Fibroblast of lung (primary cell): Measurements from ENCODE around the gene GAL3ST2. TPM values are rescaled to one million over a fixed set of nuclear protein-coding genes. Genes with fewer than 3 reads are reported as not detected.

Experiments
- DNase-seq, 2 donors: peaks; one replicate each; pipeline versions ENCODE4 v3.0.0 to v3.0.0-alpha.2; 2010; ENCODE audit warnings: low read depth in 2 of 2
- H2AFZ ChIP-seq: 2 replicates; pipeline ENCODE4 v1.5.1; 2012; ENCODE audit warnings: low read length, control low read depth, inconsistent platforms
- H3K27ac ChIP-seq: 2 replicates; pipeline ENCODE4 v1.5.1; 2011; ENCODE audit warnings: low read length, control low read depth; ENCODE audit not compliant: insufficient read depth
- H3K27me3 ChIP-seq: 2 replicates; pipeline ENCODE4 v1.5.1; 2011; ENCODE audit warnings: mild to moderate bottlenecking, low read length; ENCODE audit not compliant: control insufficient read depth, insufficient read depth
- H3K36me3 ChIP-seq: 2 replicates; pipeline ENCODE4 v1.5.1; 2011; ENCODE audit warnings: low read length; ENCODE audit not compliant: control insufficient read depth, insufficient read depth
- H3K4me1 ChIP-seq: 2 replicates; pipeline ENCODE4 v1.5.1; 2011; ENCODE audit warnings: low read length; ENCODE audit not compliant: control insufficient read depth, insufficient read depth; ENCODE audit errors: extremely low read depth
- H3K4me2 ChIP-seq: 2 replicates; pipeline ENCODE4 v1.5.1; 2011; ENCODE audit warnings: low read length, control low read depth; ENCODE audit not compliant: insufficient read depth; ENCODE audit errors: extremely low read depth
- H3K4me3 ChIP-seq, 4 experiments: fragments of 200-600 bp in 1 of 4; sonication (generic) in 1 of 4; replicated peaks in 1 of 4; 2 replicates each; pipeline ENCODE4 v1.5.1; 2011 to 2016; ENCODE audit warnings: low read length in 4 of 4, low read depth in 3 of 4, mild to moderate bottlenecking in 3 of 4, control low read depth in 2 of 4, inconsistent platforms in 1 of 4, mixed read lengths in 1 of 4; ENCODE audit not compliant: insufficient read depth in 1 of 4; ENCODE audit errors: control extremely low read depth in 1 of 4
- H3K79me2 ChIP-seq: 2 replicates; pipeline ENCODE4 v1.5.1; 2012; ENCODE audit warnings: mild to moderate bottlenecking, low read length, inconsistent platforms; ENCODE audit not compliant: control insufficient read depth, insufficient read depth
- H3K9ac ChIP-seq: 2 replicates; pipeline ENCODE4 v1.5.1; 2011; ENCODE audit warnings: mild to moderate bottlenecking, low read length, control low read depth; ENCODE audit not compliant: insufficient read depth
- H3K9me3 ChIP-seq: 2 replicates; pipeline ENCODE4 v1.5.1; 2012; ENCODE audit warnings: low read depth, low read length; ENCODE audit not compliant: control insufficient read depth, insufficient read depth
- H4K20me1 ChIP-seq: 2 replicates; pipeline ENCODE4 v1.5.1; 2011; ENCODE audit warnings: low read length; ENCODE audit not compliant: control insufficient read depth, insufficient read depth; ENCODE audit errors: extremely low read depth
- CTCF ChIP-seq, 2 donors: IDR thresholded peaks in 1 of 2; conservative IDR thresholded peaks in 1 of 2; 1 replicate in 1 of 2; 2 replicates in 1 of 2; pipeline ENCODE4 v1.5.1; 2011 to 2012; ENCODE audit warnings: low read length in 2 of 2, control low read depth in 1 of 2, inconsistent platforms in 1 of 2, low read depth in 1 of 2, mild to moderate bottlenecking in 1 of 2
- EZH2 ChIP-seq: IDR thresholded peaks from 2 replicates; pipeline ENCODE4 v1.5.1; 2012; ENCODE audit warnings: low read length, control low read depth, mild to moderate bottlenecking; ENCODE audit errors: missing control alignments
- polyA plus RNA-seq, 2 donors: library from polyadenylated mRNA; depleted of rRNA in 1 of 2; stranded (reverse) in 1 of 2; unstranded in 1 of 2; fragments of >200 nt; gene quantifications; 2 replicates each; pipeline ENCODE4 v1.2.1, GENCODE V29; 2011 to 2012; ENCODE audit warnings: missing spikeins in 1 of 2
- total RNA-seq: library from RNA; depleted of rRNA; stranded (reverse); fragments of >200 nt; gene quantifications from 2 replicates; pipeline ENCODE4 v1.2.1, GENCODE V29; 2014

GAL3ST2 gene
- total and polyA plus RNA-seq, 2 donors (not counting 1 experiment from before 2014, with no cell fraction given), result 0.17 TPM; not detected in 1

GRCh38 chr2:241813644-241814392 is 37.2 kb downstream of the GAL3ST2 start:
- Histone ChIP-seq H4K20me1 (no peaks in the 10 kb centered on the region), H3K79me2 (no peaks in the 10 kb centered on the region), H3K4me2 (no peak overlapping the region), H3K27me3 (no peaks in the 10 kb centered on the region), H3K27ac (no peak overlapping the region), H3K9ac (no peak overlapping the region), H2AFZ (no peak overlapping the region), H3K9me3 (no peaks in the 10 kb centered on the region), H3K4me1 (no peaks in the 10 kb centered on the region), H3K36me3 (no peaks in the 10 kb centered on the region), H3K4me3 (no peak overlapping the region)
- TF ChIP-seq CTCF (conservative IDR thresholded peaks at IDR 0.05 in 1 of 2, IDR thresholded peaks at IDR 0.05 in 1 of 2; ENCODE audit: low read depth in 1 of 2, low read length in 2 of 2) (no peak), EZH2 (no peak)
- no peak for DNase-seq

GRCh38 chr2:241814393-241814642 is 37.7 kb downstream of the GAL3ST2 start:
- TF ChIP-seq CTCF (conservative IDR thresholded peaks at IDR 0.05 in 1 of 2, IDR thresholded peaks at IDR 0.05 in 1 of 2; ENCODE audit: low read depth in 1 of 2, low read length in 2 of 2), result no peak
- no peak overlapping the region for H3K27ac ChIP-seq
- H3K27me3 ChIP-seq, result no peaks in the 10 kb centered on the region
- no peak overlapping the region for H3K4me3 ChIP-seq
- no peaks in the 10 kb centered on the region for H4K20me1 ChIP-seq
- no peak overlapping the region for H3K9ac ChIP-seq
- no peak for DNase-seq
- H3K36me3 ChIP-seq, result no peaks in the 10 kb centered on the region
- H3K9me3 ChIP-seq, result no peaks in the 10 kb centered on the region
- no peaks in the 10 kb centered on the region for H3K79me2 ChIP-seq
- no peak overlapping the region for H2AFZ ChIP-seq
- no peak overlapping the region for H3K4me2 ChIP-seq
- no peaks in the 10 kb centered on the region for H3K4me1 ChIP-seq

GRCh38 chr2:241814643-241815476 is 38.2 kb downstream of the GAL3ST2 start:
- no peaks in the 10 kb centered on the region for H3K79me2 ChIP-seq
- H3K9ac ChIP-seq, result no peak overlapping the region
- H3K4me2 ChIP-seq, result no peak overlapping the region
- no peaks in the 10 kb centered on the region for H4K20me1 ChIP-seq
- no peak overlapping the region for H2AFZ ChIP-seq
- no peaks in the 10 kb centered on the region for H3K4me1 ChIP-seq
- TF ChIP-seq EZH2 (no peak), CTCF (conservative IDR thresholded peaks at IDR 0.05 in 1 of 2, IDR thresholded peaks at IDR 0.05 in 1 of 2; ENCODE audit: low read depth in 1 of 2, low read length in 2 of 2) (no peak)
- no peaks in the 10 kb centered on the region for H3K36me3 ChIP-seq
- H3K9me3 ChIP-seq, result no peaks in the 10 kb centered on the region
- DNase-seq, result no peak
- no peaks in the 10 kb centered on the region for H3K27me3 ChIP-seq
- no peak overlapping the region for H3K4me3 ChIP-seq
- no peak overlapping the region for H3K27ac ChIP-seq
